SK-N-SH (cell line): ENCODE data around the gene FRS3.

Source experiments
- CTCF ChIP-seq: fragments of 200-600 bp; sonication (generic); IDR thresholded peaks from 2 replicates; pipeline ENCODE4 v1.6.1; 2017; ENCODE audit warnings: antibody characterized with exemption, mild to moderate bottlenecking, moderate library complexity
- EP300 ChIP-seq, 2 experiments: IDR thresholded peaks; 2 replicates each; pipeline versions ENCODE4 v1.4.0 to v1.6.1; 2012; ENCODE audit warnings: borderline replicate concordance in 1 of 2, low read depth in 1 of 2, low read length in 1 of 2
- EZH2phosphoT487 ChIP-seq: fragments of 200-600 bp; sonication (generic); IDR thresholded peaks from 2 replicates; pipeline ENCODE4 v1.6.1; 2017; ENCODE audit warnings: low read depth, mixed run types, mild to moderate bottlenecking, antibody characterized with exemption, moderate library complexity, borderline replicate concordance
- GABPA ChIP-seq: IDR thresholded peaks from 2 replicates; pipeline ENCODE4 v1.4.0; 2012; ENCODE audit warnings: low read depth, mild to moderate bottlenecking
- JUND ChIP-seq: IDR thresholded peaks from 2 replicates; pipeline ENCODE4 v1.4.0; 2012
- NRF1 ChIP-seq: IDR thresholded peaks from 2 replicates; pipeline ENCODE4 v1.6.1; 2012; ENCODE audit warnings: low read depth, mild to moderate bottlenecking, low read length
- POLR2AphosphoS5 ChIP-seq: IDR thresholded peaks from 2 replicates; pipeline ENCODE4 v1.6.1; 2012; ENCODE audit warnings: low read depth, low read length
- USF2 ChIP-seq: fragments of 150-350 bp; IDR thresholded peaks from 2 replicates; pipeline ENCODE4 v1.6.1; 2017; ENCODE audit warnings: antibody characterized with exemption, low read length, low read depth, borderline replicate concordance
- YY1 ChIP-seq: IDR thresholded peaks from 2 replicates; pipeline ENCODE4 v1.4.0; 2012; ENCODE audit warnings: low read depth, mild to moderate bottlenecking

- no peak for TF ChIP-seq YY1
- no peak for TF ChIP-seq CTCF
- no peak for TF ChIP-seq GABPA
- no peak for TF ChIP-seq USF2
- no peak for TF ChIP-seq NRF1
- TF ChIP-seq EP300 (IDR thresholded peaks at IDR 0.05; ENCODE audit: borderline replicate concordance in 1 of 2, low read depth in 1 of 2, low read length in 1 of 2) = no peak
- no peak for TF ChIP-seq EZH2phosphoT487
- no peak for TF ChIP-seq POLR2AphosphoS5
- no peak for TF ChIP-seq JUND
Observed at GRCh38 chr6:41720783-41721182, 58.9 kb downstream of the FRS3 start.
